GM18861 (cell line): ENCODE measurements around the gene FMN1.

Source experiments
- ATAC-seq: cut with Tn5 transposase; IDR thresholded peaks from one replicate; pipeline ENCODE4 v1.9.1; 2021; ENCODE audit not compliant: unreplicated experiment

The FMN1 gene

GRCh38 chr15:32736701-32737061 lies 457.8 kb downstream of the FMN1 start:
- no peak for ATAC-seq

GRCh38 chr15:32735989-32736700 lies 458.4 kb downstream of the FMN1 start:
- no peak for ATAC-seq

DNA sequence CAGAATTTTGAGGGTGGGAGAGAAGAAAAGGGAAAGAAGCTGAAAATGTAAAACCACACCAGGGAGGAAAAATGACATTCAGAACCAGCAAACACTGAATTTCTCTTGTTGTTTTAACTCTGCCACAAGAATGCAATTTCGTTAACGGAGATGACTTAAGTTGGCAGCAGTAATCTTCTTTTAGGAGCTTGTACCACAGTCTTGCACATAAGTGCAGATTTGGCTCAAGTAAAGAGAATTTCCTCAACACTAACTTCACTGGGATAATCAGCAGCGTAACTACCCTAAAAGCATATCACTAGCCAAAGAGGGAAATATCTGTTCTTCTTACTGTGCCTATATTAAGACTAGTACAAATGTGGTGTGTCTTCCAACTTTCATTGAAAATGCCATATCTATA lies 461.2 kb downstream of the FMN1 start:
- no peak for ATAC-seq

- no peak for ATAC-seq
Observed at GRCh38 chr15:32732574-32733157, 461.8 kb downstream of the FMN1 start.

DNA sequence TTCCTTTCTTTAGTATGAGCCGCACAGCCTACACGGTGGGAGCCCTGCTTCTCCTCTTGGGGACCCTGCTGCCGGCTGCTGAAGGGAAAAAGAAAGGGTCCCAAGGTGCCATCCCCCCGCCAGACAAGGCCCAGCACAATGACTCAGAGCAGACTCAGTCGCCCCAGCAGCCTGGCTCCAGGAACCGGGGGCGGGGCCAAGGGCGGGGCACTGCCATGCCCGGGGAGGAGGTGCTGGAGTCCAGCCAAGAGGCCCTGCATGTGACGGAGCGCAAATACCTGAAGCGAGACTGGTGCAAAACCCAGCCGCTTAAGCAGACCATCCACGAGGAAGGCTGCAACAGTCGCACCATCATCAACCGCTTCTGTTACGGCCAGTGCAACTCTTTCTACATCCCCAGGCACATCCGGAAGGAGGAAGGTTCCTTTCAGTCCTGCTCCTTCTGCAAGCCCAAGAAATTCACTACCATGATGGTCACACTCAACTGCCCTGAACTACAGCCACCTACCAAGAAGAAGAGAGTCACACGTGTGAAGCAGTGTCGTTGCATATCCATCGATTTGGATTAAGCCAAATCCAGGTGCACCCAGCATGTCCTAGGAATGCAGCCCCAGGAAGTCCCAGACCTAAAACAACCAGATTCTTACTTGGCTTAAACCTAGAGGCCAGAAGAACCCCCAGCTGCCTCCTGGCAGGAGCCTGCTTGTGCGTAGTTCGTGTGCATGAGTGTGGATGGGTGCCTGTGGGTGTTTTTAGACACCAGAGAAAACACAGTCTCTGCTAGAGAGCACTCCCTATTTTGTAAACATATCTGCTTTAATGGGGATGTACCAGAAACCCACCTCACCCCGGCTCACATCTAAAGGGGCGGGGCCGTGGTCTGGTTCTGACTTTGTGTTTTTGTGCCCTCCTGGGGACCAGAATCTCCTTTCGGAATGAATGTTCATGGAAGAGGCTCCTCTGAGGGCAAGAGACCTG lies 463.5 kb downstream of the FMN1 start:
- no peak for ATAC-seq

GRCh38 chr15:32729700-32730395 lies 464.7 kb downstream of the FMN1 start:
- ATAC-seq = no peak

DNA sequence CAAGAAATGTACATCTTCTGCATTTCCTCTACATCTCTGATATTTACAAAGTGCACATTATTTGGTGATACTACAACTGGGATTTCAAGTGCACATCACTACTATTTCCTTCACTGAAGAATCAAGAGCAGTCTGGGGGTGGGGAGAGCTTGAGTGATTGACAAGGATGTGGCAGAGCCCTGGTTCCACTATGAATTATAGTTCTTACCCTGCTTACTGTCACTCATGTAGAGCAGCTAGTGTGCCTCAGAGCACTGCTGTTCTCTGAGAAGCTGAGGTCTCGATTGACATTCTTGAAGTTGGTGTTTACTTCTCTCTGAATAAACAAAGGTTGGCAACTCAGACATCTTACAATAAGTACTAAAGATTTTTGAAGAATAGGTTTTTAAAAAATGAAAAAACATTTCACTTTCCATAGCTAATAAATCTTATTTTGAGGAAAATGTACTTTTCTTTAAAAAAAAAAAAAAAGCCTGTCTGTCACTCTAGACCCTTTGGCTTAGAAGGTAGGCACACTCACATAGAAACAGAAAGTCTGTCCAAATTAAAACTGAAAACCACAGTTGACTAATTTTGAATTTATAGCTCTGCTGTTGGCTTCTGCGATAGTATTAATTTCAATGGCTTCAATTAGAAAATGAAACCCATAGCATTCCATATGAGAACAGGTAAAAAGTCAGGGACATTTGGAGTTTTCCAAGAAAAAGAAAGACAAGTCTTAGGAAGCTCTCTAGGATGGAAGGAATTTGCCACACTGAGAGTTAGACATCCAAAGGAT lies 471.2 kb downstream of the FMN1 start:
- ATAC-seq = peak; percentile 92

- no peak for ATAC-seq
Observed at GRCh38 chr15:32722136-32722535, 472.4 kb downstream of the FMN1 start.

- no peak for ATAC-seq
Observed at GRCh38 chr15:32721596-32721995, 472.9 kb downstream of the FMN1 start.

GRCh38 chr15:32718821-32719716 lies 475.4 kb downstream of the FMN1 start:
- no peak for ATAC-seq

DNA sequence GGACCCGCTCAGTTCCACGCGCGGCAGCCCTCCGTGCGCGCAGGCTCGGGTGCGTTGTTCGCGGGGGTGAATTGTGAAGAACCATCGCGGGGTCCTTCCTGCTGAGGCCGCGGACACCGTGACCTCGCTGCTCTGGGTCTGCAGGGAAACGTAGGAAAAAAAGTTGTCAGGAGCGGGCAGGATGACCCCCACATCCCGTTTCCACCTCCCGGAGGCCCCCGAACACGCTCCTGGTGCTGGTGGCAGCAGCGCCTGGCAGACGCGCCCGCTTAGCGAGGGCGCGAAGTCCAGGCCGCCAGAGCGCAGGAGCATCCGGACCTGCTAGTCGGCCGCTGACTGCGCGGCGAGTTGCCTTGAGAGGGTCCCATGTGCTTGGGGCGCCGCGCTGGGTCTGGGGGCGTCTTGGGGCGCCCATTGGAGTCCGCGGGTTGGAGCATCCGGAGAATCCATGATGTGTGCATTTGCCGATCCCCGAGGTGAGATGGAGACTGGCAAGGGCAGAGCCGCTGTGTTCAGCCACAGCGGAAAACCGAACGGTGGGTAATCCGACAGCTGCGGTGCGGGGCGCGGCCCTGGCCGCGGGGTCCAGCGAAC lies 476.2 kb downstream of the FMN1 start:
- no peak for ATAC-seq

- ATAC-seq = no peak
Observed at GRCh38 chr15:32717426-32718226, 476.9 kb downstream of the FMN1 start, which contains the start of gene GREM1. Gene GREM1, plus strand, starts transcription at chr15:32718004. Its CDS starts 12,687 bp downstream, at chr15:32730691.

GRCh38 chr15:32716915-32717425 lies 477.5 kb downstream of the FMN1 start:
- ATAC-seq = no peak

DNA sequence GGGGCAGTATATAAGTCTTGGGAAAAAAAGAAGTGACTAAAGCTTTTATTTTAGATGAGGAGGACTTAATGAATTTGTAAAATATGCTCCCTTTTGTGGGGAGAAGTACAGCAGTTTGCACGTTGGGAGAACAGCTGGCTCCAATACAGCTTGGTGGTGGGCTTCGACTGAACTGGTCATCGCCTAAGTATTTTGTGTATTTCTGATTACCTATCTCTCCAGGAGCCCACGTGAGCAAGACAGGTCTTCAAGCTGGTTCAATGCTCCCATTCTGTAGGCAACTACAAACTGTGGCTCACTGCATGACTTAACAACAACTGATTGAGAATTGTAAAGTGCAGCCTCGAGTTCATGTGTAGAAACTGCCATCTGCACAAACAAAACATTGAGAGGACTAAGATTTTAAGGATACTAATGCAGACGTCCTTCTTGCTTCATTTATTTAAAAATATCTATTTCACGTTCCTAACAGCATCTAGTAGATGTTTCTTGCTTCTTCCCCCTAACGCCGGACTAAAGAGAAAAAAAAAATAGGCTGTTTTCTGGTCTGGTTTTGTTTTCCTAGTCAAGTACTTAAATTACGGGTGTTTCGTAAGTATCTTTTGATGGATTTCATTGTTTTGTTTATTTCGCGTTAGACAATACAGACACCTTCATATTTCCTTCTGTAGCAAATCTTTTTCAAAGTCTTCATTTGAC lies 478.1 kb downstream of the FMN1 start:
- no peak for ATAC-seq
